NCI-H1092 treated with DMSO at 0.1 percent for 48 hours (cell line): ENCODE data around the gene ETV1.
A peak's percentile ranks its signal among the peaks of the same experiment; 100 is the strongest.
"Not testable (repeated sequence)": the region's sequence is repeated elsewhere in the genome, so short reads cannot be mapped to it uniquely, and the experiment has no call there.

Experiments used
- DNase-seq: peaks from one replicate; lab custom pipeline; 2025; lab: John Stamatoyannopoulos, UW

The ETV1 gene

DNA sequence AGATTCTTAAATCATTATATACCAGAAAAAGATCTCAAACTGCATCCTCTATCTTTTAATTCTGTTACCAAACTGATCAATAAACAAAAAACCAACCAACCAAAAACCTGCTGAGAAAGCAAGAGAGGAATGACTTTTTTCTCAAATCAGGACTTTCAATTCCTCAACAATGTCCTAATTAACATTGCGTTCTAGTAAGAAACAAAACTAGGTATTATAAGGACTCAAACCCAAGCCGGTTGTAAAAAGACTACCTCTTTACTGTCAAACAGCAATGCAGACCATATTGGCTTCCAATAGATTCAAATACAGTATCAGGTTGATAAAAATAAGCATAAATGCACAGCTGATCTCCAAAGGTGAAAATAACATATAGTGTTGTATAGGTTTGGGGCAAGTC is 57.3 kb downstream of the ETV1 start:
- no peak for DNase-seq

DNA sequence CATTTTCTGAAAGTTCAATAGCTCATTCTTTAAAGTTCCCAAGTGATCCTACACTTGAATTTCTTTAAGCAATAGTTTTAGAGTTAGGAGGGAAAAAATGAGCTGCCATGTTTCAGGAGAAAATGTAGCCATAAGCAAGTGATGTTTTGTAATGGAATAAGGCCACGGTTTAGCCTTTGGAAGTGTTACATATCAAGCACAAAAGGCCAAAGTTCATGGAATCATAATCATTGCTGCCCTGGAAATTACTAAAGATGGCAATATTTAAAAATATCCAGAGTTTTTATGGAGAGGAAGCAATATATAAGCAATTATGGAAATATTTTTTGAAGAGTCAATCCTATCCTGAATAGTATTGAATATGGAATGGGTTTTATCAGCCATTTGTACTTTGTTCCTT is 68.4 kb downstream of the ETV1 start:
- DNase-seq: no peak

DNA sequence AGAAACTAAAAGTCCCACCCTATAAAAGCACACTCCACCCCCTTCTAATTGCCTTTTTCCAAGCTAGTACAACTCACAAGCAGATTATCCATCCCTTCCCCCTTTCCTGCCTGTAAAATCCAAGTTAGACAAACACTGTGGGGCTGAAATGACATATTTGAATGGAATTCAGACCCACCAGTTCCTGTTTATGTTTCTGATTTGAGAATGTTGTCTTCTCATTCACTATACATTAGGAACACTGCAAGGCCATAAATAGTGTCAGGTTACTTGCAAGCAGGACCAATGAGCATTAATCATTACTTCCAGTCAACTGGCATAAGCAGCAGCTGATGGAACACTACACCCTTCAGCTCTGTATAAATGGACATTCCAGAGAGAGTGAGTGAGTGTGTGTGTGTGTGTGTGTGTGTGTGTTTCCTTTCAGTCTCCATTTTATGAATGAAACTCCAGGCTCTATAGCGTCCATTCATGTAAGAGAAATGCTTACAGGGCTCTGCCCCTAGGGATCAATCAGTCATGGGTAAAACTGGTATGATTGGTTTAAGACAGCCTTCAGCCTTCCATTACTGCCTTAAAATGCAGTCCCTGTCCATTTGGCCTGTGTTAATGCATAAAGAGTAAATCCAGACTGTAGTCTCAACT is 69.3 kb downstream of the ETV1 start:
- DNase-seq: peak; percentile 87

DNA sequence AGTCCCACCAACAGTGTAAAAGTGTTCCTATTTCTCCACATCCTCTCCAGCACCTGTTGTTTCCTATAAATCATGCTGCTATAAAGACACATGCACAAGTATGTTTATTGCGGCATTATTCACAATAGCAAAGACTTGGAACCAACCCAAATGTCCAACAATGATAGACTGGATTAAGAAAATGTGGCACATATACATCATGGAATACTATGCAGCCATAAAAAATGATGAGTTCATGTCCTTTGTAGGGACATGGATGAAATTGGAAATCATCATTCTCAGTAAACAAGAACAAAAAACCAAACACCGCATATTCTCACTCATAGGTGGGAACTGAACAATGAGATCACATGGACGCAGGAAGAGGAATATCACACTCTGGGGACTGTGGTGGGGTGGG is 71.1 kb downstream of the ETV1 start:
- DNase-seq: not testable (repeated sequence)

DNA sequence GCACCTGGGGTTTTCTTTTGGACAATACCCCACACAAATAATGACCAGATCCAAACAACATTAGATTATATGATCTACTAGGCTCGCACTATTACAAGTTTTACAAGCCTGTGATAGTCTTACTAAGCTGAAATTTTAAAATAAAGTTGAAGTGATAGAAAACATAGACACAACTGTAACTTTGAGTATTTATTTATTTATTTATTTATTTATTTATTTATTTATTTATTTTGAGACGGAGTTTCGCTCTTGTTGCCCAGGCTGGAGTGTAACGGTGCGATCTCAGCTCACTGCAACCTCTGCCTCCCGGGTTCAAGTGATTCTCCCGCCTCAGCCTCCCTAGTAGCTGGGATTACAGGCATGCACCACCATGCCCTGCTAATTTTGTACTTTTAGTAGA is 72.4 kb downstream of the ETV1 start:
- DNase-seq: not testable (repeated sequence)

DNA sequence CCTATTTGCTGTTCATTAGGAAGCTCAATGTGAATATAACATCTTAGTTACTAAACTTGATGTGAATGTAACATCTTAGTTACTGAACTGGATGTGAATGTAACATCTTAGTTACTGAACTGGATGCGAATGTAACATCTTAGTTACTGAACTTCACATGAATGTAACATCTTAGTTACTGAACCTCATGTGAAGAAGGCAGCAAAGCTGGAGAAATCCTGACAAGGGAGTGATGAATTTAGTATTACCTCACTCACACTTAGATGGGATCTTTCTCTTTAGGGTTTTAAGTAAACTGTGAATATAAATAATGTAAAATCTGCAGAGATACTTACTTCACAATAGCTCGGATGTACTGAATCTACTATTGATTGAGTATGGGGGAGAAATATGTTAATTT is 73.6 kb downstream of the ETV1 start:
- DNase-seq: no peak

DNA sequence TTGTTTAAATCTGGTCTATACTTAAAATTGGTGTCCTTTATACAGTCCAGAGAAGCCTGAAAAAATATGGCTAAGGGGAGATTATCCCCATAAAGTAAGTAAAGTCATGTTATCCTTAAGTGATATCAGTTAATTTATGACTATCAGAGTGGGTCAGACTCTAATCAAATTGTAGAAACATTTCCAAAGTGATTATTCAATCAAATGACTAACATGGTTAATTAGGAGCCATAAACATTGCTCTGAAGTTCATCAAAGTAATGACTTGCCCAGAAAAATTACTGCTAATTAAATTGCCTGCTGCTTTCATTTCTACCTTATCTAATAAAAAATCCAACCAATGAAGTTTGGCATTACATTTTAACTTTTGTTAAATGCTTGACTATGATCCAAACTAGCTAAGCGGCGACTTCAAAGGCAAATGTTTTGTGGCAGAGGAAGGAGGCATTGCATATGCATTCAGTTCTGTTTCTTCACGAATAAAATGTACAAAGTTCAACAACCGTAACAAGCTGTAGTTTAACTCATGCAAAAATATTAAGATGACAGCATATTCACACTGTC is 76.7 kb downstream of the ETV1 start:
- DNase-seq: no peak

DNA sequence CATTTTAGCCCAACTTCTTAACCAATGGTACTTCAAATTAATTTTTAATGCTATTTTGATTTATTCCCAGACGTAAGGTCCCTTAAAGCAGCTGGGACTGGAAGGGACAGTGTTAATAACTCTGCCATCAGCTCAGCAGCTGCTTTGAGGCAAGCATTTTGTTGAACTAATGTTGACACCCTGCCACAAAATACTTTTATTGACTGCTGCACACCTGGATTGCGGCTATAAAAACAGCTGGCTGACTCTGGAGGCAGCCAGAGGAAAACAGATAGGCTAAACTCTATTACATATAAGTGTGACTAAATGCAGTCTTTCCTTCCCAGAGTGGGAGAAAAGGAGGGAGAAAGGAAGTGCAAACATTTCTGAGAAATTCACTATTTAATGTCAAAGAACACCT is 77.6 kb downstream of the ETV1 start:
- DNase-seq: no peak

DNA sequence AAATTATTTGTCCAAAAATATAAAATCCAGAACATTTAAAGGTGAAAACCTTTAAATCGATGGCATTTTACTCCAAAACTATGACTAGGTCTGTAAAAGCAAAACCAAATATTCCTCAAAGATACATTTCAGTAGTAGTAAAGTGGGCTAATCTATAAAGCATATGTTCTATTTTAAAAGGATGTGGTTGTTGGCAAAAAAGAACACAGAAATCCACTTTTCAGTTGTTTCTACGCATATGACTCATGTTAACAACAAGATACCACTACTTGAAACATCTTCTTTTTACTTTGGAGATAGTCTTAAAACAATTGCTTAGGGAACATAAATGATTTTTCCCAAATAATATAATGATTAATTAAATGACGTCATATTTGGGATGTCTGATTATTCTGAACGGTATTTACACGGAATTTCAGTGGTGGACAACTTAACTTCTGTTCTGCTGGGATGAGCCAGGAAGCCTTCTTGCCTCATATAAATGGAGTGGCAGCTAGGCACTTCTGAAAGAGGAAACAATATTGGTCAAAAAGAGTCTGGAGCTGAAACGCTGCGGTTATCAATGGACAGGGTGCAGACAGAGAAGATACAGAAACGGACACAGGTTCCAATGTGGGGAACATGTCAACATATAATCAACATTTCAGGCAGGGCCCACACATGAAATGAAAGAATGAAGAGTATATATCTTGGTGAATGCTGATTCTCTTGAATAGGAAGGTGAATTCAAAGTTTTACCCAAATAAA is 78.5 kb downstream of the ETV1 start:
- DNase-seq: no peak

DNA sequence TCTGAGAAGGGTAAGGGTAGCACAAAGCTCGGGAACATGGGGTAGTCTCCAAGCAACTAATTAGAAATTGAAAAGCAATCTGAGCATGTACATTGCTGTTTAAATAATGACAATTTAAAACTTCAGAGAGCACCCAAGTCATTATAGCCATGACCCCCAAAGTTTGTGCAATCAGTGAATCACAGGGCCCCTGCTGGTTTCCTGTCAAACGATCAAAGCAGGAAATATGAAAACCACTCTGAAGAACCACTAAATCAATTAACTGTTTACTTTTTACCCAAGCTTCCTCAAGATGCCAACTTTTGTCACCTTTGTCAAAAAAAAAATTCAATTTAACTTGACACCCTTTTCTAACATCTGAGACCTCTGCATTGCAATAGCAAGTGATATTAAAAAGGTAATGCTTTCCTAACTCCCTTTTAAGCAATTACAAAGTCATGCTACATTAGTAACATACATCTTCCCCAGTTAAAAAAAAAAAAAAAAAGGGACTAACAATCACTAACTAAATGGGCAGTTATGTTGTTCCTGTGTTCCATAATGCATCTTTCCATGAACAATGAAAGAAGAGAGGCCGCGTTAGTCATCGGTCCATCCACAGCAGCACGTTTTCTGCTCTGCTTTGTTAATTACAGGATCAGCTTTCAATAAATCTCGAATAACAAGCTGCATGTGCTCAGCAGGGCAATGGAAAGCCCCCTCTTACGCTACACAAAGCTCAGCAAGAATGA is 80.6 kb downstream of the ETV1 start:
- no peak for DNase-seq

DNA sequence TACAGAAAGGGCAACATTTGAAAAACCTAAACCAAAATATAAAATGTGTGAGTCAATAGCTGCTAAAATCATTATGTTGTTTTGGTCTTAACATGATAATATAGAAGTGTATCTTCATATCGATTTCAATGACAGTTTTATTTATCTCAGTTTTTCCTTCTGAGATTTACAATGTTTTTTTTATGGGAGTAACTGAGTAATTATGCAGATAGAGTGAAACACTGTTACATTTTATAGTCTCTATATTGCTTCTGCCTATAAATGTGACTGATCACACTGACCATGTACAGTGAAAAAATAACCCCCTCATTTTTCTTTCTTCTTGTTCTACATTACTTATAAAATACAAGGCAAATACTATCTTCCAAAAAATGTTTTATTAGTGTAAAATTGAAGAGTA is 81.6 kb downstream of the ETV1 start:
- DNase-seq: no peak

DNA sequence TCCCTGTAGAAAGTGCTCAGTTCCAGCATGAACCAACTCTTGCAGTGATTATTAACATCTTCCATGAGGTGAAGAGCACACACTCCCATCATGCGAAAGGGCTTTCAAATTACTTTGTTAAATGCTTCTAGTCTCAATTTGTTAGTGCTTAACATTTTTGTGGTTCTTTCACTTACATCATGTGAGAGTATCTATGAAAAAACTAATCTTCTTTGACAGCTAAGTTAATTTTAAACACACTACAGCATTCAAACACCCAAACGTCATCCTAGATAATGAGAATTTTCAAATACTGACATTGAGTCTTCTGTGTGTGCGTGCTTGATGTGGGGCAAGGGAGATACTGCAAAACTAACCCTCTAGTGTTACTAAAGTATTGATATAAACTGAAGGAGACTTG is 84.8 kb downstream of the ETV1 start:
- no peak for DNase-seq

DNA sequence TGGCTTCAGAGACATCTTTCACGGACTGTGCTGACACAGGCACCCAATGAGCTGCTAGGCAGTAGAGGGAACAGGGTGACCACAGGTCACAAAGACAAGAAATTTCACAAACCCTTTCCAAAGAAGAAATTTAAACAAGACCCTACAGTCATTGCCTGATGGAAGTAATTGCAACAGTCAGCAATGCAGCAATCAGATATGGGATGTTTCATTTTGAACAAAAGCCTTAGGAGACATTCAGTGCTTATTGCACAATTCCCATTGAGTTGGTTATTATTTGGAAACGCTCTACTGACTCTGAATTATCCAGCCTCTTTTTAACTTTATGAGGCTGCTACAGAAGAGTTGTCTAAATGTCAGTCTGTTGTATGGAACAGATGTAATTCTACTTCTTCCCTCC is 85.5 kb downstream of the ETV1 start:
- DNase-seq: no peak

DNA sequence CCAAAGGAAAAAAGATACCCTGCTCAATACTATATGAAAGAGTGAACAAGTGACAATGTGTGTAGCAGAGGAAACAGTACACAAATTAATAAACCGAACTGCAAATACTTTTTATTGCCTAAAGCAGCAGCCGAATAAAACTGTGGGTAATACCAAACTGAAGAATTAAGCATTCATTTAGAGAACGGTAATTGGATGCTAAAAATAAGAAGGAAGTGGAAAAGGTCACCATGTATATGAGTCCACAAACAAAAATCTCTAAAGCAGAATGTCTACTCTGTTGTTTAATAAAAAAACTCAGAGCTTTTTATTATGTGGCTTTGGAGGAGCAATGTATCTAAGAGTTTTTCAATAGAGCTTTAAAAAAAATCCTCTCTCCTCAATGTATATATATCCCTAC is 87.9 kb downstream of the ETV1 start:
- DNase-seq: no peak

DNA sequence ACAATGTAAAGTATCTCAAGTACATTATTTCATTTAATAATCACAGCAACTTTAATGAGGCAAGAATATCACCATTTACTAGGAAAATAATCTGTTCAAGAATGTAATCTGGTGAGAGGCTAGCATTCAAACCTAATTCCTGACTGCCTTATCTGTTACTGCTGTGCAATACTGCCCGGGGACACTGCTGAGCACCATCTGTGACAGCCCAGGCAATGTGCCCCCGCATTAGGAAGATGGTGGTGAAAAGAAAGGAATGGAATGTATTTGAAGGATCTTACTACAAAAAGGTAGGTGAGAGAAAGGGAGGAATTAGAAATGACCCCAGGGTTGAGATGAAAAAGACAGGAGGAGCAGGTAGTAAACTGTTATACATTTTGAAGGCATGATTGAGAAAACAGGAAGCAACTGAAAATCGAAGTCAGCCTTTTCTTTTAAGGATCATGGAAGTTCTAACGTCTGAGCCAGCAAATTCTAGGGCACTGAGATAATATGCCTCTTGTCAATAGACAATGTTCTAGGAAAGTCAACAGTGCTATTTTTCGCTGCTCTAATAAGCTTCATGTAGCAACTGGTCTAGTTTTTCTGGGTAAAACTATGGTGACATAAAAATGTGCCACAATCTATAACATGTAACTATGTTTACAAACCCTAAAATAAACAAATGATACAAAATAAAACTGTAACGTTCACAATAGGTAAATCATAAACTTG is 90.4 kb downstream of the ETV1 start:
- no peak for DNase-seq

DNA sequence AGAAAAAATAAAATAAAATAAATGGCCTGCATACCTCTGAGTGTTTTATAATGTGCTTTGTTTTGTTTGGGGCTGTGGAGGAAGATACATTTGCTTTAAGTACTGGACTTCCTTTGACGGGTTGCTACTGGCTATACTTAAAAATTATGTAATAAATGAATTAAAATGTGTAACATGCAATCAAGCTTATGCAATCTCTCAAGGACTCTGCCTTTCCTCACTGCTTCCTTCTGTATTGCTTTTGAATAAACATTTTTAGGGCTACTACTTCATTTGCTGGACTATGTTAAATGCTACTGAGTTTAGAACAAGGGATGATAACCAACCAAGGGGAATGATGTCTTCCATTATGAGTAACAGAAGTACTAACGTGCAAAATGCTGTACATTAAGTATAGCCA is 91.6 kb downstream of the ETV1 start:
- DNase-seq: no peak

DNA sequence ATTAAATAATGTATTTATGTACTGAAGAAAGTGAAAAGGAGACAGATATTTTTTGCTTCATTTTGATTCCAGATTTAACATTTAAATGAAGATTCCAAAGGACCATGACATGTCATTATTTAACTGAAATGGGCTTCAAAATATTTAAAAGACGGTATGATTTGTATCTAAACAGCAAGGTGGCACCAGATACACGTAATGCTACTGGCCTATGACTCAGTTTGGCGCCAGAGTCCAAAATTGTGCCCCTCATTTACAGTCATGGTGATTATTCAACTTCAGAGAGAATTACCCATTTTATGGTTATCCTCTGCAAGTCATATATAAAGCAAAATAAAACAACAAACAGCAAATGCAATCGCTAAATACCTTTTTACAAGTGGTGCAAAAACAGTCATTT is 94.5 kb downstream of the ETV1 start:
- no peak for DNase-seq

DNA sequence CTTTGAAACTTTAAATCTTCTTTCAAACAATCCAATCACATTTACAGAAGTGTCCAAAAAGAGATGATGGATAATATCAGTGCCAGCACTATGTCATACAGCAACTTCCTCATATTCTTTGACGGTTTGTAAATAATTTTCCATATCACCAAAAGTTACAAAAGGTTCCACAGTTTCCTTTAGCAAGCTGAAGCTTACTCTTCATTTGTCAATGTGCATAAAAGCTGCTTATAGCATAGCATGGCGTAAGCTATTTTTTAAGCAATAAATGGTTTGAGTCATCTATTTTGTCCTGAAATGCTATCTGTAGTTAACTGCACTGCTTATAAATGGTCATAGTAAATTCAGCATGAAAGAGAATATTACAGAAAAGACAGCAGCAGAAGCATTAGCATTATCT is 95.1 kb downstream of the ETV1 start:
- DNase-seq: no peak

DNA sequence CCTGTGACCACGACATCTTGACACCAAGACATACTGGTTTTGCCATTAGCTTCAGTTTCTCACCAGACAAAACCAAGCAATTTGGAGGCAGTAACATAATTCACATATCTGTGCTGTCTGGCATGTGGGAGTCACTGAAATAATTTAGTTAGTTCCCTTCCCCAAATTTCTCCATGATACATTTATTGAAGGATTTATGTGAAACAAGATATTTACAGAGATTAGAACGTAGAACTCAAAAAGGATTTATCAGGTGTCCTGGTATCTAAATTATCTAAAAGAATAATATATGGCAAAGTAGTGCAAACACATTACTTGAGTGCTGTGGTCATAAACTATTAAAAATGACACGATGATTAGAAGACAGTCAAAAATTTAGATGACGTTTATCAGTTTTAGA is 98.7 kb downstream of the ETV1 start:
- no peak for DNase-seq

DNA sequence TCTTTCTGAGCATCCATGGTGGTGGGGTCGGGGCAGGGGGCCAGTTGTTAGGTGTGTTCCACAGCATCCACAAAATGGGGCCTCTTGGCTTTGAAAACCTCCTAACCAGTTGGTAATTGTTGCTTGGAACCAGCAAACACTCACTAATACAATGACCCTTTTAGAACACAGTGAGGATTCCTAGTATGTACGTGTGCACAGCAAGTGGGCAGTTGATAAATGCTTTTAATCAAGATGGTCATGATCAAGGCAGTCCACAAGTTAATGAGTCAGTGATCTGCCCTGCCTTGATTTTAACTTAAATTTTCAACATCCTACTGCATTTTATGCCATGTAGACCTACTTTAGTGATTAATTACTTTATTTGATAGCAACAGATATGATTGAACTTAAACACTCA is 103.1 kb downstream of the ETV1 start:
- no peak for DNase-seq

DNA sequence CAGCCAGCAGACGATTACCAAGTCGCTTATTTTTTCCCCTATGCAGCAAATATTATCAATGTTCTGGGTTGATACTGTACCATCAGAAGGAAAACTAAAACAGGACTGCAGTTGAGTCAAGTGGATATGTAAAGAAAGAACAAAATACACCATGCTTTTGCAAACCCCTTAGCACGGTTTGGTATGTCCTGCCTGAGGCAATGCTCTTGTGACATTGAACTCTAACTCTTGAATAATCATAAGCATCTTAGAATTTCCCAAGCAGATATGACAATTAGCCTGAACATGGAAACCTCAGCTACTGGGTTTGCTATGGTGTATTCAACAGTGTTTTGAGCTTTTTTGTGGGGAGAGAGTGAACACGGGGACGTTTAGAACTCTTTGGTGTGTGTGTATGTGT is 107.4 kb downstream of the ETV1 start:
- DNase-seq: no peak

DNA sequence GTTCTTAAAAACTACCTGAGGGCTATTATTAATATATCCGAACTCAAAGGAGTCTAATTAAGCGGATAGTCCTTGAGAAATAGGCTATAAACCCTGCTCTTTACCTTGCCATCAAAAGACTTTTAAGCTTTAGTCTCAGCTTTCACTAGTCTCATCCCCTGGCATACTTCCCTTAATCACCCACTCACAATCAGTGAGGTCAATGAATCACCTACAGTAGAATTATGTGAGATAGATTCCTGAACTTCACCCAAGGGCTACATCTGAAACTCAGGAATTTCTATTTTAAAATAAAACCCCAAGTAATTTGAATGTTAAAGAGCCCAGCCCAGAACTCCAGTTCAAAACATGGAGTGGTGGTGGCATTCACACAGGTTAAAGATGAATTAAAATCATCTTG is 108.7 kb downstream of the ETV1 start:
- DNase-seq: no peak
